ENCODE results near the gene TMEM179.

The TMEM179 gene

DNA sequence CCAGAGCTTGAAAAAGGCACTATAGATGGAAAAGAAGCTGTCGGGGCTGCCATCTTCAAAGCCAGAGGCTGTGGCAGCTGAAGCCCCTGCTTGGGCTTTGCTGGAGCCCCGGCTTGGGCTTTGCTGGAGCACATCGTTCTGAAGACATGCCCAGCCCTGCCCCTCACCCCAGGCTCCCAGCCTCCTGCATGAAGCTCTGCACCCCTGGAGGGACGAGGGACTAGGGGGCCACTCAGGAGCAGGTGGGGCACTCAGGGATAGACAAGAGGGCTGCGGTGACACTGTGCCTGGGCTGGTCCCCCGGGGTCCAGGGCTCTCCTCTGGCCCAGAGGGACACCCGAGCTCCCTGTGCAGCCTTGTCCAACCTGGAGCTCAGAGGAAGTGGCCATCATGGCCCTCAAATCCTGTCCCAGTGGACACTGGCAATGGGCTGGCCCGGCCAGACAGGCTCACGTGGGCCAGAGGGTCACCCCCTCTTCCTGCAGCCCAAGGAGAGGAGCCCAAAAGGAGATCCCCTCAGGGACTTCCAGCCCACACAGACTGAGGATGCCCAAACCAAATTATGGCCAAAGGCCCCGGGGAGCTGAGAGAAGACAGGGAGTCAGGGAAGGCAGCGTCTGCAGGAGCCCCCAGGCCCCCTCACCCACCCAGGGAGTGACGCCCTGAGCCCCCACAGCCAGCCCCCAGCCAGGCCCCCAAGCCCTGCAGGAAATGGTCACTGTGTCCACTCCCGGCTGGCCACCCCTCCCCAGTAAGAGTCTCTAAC is 48.1 kb downstream of the TMEM179 start:
- DNase-seq (ENCODE audit: low read depth), result no peak
- TF ChIP-seq, protein P1, sequence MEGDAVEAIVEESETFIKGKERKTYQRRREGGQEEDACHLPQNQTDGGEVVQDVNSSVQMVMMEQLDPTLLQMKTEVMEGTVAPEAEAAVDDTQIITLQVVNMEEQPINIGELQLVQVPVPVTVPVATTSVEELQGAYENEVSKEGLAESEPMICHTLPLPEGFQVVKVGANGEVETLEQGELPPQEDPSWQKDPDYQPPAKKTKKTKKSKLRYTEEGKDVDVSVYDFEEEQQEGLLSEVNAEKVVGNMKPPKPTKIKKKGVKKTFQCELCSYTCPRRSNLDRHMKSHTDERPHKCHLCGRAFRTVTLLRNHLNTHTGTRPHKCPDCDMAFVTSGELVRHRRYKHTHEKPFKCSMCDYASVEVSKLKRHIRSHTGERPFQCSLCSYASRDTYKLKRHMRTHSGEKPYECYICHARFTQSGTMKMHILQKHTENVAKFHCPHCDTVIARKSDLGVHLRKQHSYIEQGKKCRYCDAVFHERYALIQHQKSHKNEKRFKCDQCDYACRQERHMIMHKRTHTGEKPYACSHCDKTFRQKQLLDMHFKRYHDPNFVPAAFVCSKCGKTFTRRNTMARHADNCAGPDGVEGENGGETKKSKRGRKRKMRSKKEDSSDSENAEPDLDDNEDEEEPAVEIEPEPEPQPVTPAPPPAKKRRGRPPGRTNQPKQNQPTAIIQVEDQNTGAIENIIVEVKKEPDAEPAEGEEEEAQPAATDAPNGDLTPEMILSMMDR (IDR thresholded peaks at IDR 0.05; ENCODE audit: low read length, missing control alignments), result no peak
- H3K4me3 ChIP-seq (replicated peaks; ENCODE audit: low read depth, low read length), result no peak overlapping the region

DNA sequence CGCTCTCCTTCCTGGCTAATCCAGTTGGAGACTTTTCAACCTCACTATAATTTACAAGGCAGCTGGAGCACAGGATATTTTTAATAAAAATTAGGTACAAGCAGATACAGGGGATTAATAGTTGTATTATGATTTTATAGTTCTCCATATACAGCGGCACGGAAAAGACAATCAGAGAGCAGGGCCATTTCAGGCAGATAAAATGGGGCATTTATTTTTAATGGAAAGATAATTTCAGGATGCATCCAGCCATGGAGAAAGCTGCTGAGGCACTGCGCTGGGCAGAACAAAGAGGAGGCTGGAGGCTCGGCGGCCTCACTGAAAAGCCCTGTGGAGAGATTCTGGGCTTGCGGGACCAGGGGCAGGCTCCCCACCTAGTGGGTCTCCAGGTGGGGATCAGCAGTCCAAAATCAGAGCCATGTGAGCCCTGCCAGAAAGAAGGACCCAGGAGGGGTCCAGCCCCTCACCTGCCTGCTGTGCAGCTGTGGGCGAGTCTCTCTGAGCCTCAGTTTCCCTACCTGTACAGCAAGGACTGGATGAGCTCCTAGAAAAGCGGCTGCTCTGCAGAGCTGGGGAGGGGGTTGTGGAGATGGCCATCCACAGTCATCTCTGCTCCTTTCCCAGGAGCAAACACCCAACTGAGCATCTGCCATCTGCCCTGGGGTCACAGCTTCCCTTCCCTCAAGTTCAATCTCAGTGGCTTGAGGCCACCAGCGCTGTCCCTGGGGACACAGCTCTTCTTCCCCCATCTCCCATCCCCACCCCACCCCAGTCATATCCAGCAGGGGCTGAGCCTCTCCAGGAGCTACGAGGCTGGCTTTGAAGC is 48.9 kb downstream of the TMEM179 start:
- TF ChIP-seq, protein P1 (IDR thresholded peaks at IDR 0.05; ENCODE audit: low read length, missing control alignments), result no peak
- no peak overlapping the region for H3K4me3 ChIP-seq (replicated peaks; ENCODE audit: low read depth, low read length)
- no peak for DNase-seq (ENCODE audit: low read depth)

DNA sequence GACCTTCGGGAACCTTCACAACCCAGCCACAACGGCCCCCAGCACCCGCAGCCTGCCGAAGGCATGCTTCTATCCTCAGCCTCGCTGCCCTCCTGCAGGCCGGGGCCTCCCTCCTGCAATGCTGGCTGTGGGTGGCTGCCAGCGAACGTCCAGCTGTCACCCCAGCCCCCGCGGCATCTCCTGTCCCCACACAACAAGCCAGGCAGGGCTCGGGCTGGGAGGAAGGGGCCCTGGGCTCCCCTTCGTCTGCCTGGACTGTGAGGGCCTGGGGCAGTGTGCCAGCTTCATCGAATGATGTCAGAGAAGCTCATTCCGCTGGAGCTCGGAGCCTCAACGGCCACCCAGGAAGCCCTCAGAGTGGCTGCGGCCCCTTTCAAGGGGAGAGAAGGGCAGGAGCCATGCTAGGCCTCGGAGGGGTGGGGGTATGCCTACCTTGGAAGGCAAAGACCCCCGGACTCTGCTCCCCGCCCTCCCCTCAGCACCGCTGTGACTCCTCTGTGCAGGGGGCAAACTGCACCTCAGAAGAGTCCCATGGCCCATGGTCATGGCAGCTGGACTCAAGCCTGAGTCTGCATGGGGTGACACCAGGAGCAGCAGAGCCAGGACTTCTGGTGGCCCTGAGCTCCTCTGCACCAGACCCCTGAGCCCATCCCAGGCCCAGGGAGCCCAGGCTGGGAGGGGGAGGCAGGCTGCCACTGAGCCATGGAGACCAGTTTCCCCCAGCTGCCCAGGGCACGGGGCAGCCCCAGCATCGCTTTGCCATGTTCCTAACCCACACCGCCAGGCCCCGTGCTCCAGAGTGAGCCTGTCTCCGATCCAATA is 49.8 kb downstream of the TMEM179 start:
- no peak for DNase-seq (ENCODE audit: low read depth)
- TF ChIP-seq, protein P1 (IDR thresholded peaks at IDR 0.05; ENCODE audit: low read length, missing control alignments), result no peak

DNA sequence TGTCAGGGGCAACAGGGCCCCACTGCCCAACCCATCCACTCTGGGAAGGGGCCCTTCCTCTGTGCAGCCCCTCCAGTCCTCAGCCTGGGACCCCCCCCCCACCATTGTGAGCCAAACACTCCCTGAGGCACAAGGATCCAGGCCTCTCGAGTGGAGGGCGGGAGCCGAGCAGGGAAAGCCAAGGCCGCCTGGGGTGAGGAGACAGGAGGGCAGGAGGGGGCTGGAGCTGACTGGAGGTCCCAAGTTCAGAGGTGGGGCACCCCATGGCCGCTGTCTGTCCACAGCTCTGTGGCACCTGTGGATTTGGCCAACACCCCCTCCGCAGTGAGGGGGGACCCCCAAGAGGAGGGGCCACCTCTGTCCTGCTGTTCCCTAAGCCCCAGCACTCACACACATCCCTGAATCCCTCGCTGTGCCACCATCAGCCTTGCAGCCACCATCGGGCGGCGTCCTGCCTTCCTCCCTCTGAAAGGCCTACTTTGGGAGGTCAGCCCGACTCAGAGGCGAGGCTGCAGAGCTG is 50.4 kb downstream of the TMEM179 start:
- H3K4me3 ChIP-seq (replicated peaks; ENCODE audit: low read depth, low read length), result no peak overlapping the region
- no peak for DNase-seq (ENCODE audit: low read depth)
- TF ChIP-seq, protein P1 (IDR thresholded peaks at IDR 0.05; ENCODE audit: low read length, missing control alignments), result no peak

More for the DNA sequence above, 49.8 kb downstream of the TMEM179 start:
- no peak overlapping the region for H3K4me3 ChIP-seq (replicated peaks; ENCODE audit: low read depth, low read length)

DNA sequence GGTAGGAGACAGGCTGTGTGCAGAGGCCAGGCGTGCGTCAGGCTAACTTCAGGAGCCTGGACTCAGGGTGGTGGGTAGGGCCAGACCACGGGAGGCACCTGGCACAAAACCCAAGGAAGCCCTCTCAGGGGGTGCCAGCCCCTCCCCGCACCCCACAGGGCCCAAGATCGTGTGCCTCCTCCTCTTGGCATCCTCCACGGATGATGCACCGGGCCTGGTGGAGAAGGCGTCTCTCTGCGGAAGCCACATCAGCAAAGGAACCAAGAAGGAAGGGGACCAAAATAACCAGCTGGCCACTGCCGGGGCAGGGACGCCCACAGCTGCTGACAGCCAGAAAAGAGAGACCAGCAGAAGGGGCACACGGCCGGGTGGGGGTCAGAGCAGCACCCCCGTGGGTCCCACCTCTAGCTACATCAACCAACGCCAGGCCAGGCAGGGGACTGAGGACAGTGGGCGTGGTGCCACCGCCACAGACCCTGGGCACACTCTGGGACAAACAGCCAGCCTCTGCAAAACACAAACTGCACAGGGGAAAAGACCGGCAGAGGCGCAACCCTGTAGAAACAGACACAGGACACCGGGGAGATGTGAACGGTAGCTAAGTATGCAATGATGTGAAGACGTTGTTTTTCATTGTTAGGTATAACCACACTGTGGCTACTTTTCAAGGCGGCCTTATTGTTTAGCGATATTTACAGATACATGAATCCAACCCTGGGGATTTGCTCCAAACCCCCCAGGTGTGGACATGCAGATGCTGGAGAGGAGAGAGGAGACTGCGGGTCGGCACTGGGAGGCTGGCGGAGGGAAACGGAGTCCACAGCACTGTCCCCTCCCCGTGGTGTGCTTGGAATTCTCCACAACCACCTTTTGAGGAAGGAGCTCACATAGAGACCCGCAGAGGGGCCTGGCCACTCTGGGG is 51.1 kb downstream of the TMEM179 start:
- H3K4me3 ChIP-seq (replicated peaks; ENCODE audit: low read depth, low read length), result no peak overlapping the region
- TF ChIP-seq, protein P1 (IDR thresholded peaks at IDR 0.05; ENCODE audit: low read length, missing control alignments), result no peak
- DNase-seq (ENCODE audit: low read depth), result no peak

DNA sequence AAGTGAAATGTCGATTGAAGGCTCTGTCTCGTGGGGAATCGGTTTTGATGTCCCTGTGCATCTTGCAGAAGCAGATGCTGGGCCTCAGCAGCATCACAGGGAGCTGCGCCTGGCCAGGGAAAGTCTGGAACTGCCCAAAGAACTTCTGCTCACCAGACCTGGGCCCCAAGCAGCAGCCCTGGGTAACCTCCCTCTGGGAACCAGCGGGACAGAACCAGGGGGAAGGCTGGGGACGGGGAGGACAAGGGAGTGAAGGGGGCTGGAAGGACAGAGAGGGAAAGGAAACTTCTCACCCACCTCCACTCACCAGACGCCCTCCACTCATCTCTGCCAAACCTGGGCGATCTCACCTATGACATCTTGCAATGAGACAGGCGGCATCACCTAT is 51.8 kb downstream of the TMEM179 start:
- no peak for DNase-seq (ENCODE audit: low read depth)
- H3K4me3 ChIP-seq (replicated peaks; ENCODE audit: low read depth, low read length), result no peak overlapping the region
- TF ChIP-seq, protein P1 (IDR thresholded peaks at IDR 0.05; ENCODE audit: low read length, missing control alignments), result no peak
